Right lobe of liver (tissue), 4 donors: ENCODE results near the gene LOXL1.

Experiments
- POLR2A ChIP-seq: fragments of 450-650 bp; IDR thresholded peaks from one replicate; pipeline ENCODE4 v1.6.1; 2017; ENCODE audit warnings: antibody characterized with exemption, mild to moderate bottlenecking
- TF ChIP-seq, protein P1 (sequence below), 4 donors: fragments of 200-600 bp in 3 of 4; fragments of 450-650 bp in 1 of 4; IDR thresholded peaks; one replicate each; pipeline versions ENCODE4 v1.5.1 to v1.8.0; 2016 to 2022; ENCODE audit warnings: antibody characterized with exemption in 4 of 4, mild to moderate bottlenecking in 2 of 4
- donor health status: DM: no; HTN: no; CAD: no.
- donor health status: DM: no; HTN: no; CAD: no.
- donor health status: DM: no; HTN: yes; CAD: no.

- TF ChIP-seq, protein P1, sequence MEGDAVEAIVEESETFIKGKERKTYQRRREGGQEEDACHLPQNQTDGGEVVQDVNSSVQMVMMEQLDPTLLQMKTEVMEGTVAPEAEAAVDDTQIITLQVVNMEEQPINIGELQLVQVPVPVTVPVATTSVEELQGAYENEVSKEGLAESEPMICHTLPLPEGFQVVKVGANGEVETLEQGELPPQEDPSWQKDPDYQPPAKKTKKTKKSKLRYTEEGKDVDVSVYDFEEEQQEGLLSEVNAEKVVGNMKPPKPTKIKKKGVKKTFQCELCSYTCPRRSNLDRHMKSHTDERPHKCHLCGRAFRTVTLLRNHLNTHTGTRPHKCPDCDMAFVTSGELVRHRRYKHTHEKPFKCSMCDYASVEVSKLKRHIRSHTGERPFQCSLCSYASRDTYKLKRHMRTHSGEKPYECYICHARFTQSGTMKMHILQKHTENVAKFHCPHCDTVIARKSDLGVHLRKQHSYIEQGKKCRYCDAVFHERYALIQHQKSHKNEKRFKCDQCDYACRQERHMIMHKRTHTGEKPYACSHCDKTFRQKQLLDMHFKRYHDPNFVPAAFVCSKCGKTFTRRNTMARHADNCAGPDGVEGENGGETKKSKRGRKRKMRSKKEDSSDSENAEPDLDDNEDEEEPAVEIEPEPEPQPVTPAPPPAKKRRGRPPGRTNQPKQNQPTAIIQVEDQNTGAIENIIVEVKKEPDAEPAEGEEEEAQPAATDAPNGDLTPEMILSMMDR (IDR thresholded peaks at IDR 0.05) = no peak
- no peak for TF ChIP-seq POLR2A
These were observed 71.7 kb downstream of the LOXL1 start for GRCh38 chr15:73997986-73998385.
